Bronchial smooth muscle cell (primary cell): ENCODE measurements around the gene SLC18B1. TPM values are rescaled to one million over a fixed set of nuclear protein-coding genes. Genes with fewer than 3 reads are reported as not detected.

Source experiments
- total RNA-seq: library from RNA; depleted of rRNA; stranded (reverse); fragments of >200 nt; gene quantifications from 2 replicates; pipeline ENCODE4 v1.2.1, GENCODE V29; 2014

The SLC18B1 gene
- total RNA-seq: 2.8 and 6.3 TPM in 2 replicates

GRCh38 chr6:132797951-132798868 is at the start of gene SLC18B1:
Gene SLC18B1 (minus strand): TSS chr6:132798637. CDS start chr6:132798456, 181 bp downstream.

Other genes with a start within 250 kb of the SLC18B1 start
- not detected in 2 replicates for gene TAAR8, start 246.0 kb downstream of the SLC18B1 start, total RNA-seq
- gene TAAR6, start 228.3 kb downstream of the SLC18B1 start, total RNA-seq: not detected in 2 replicates
- not detected in 2 replicates for gene TAAR5, start 208.9 kb downstream of the SLC18B1 start, total RNA-seq
- gene TAAR2, start 174.4 kb downstream of the SLC18B1 start, total RNA-seq: not detected in 2 replicates
- not detected in 2 replicates for gene TAAR1, start 139.5 kb downstream of the SLC18B1 start, total RNA-seq
- not detected in 2 replicates for gene VNN1, start 84.6 kb downstream of the SLC18B1 start, total RNA-seq
- gene VNN2, start 40.7 kb downstream of the SLC18B1 start, total RNA-seq: 0.16 TPM in 1 of 2 replicates, not detected in the other
- gene RPS12, start 15.9 kb upstream of the SLC18B1 start, total RNA-seq: 2,462 and 4,345 TPM in 2 replicates